ENCODE measurements around the gene MYOD1.

Gene MYOD1

GRCh38 chr11:17703951-17704350 is 15.4 kb upstream of the MYOD1 start:
- no peak for DNase-seq

DNA sequence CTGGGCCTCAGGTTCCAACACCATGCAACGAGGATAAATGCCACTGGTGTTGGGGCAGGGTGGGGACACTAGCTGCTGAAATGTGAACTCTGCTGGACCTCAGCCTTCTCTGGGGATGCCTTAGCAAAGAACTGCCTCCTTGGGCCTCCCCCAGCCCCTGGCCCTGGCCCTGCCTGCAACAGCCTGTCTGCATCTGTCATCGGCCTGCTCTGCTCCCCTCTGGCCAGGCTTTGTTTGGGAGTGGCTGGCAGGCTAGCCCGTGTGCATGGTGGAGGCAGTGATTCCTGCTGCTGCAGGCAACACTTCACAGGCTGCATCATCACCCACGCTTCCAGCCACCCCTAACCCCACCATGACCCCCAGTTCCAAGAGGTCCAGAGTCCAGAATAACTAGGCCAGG is 11.5 kb upstream of the MYOD1 start:
- no peak for DNase-seq

DNA sequence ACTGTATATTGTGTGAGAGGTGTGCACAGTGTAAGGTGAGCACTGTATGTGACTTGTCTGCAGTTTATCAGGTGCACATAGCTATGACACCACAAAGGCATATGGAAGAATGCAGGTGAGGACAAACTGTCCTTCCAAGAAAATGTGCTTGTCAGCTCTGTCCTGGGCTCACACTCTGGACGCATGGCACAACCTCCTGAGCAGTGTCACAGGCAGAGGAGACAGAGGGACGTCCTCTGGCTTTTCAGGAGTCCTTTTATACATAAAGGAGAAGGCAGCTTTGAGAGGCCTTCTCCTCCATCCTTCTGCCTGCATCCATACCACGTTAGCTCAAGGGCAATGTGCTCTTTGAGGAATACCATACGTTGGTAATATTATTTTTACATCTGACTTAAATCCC is 7.5 kb upstream of the MYOD1 start:
- DNase-seq: no peak

- no peak for DNase-seq
These were observed 5.5 kb upstream of the MYOD1 start for GRCh38 chr11:17713851-17714250.

- DNase-seq: no peak
These were observed 5.0 kb upstream of the MYOD1 start for GRCh38 chr11:17714356-17714854.

DNA sequence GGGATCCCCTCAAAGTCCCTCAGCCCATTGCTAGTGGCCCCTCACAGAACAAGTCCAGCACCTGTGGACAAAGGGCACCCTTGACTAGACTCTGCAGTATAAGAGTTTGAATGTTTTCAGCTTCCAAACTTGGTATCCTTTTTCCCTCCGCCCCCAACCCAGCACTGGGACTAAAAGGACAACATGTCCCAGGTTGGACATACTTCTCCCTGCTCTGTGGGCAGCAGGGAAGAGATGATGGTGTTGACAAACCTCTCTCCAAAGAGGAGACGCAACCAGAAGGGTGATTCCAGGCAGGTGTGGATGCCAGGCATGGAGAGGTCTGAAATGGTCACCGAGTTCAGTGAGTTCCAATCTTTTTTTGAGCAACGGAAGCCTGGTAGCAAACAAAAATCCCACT is 4.5 kb upstream of the MYOD1 start:
- DNase-seq: no peak

GRCh38 chr11:17716807-17717206 is 2.6 kb upstream of the MYOD1 start:
- no peak for DNase-seq

DNA sequence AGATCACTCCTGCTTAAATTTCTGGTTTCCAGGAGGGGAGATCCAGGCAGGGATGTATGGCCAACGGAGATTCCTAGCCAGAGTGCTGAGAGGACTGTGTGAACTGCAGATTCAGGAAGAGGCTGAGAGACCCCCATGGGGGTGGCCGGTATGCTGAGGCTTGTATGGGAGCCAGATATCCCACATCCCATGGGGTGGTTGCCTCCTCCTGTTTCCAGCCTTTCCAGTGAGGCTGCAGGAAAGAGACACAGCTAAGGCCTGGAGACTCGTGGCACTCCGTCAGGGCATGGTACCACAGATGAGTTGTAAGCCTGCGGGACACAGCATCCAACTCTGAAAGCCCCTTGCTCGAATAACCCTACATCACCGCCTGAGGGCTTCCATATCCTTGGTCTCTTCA is 1.4 kb upstream of the MYOD1 start:
- DNase-seq: no peak

GRCh38 chr11:17718510-17718962 is 835 bp upstream of the MYOD1 start:
- no peak for DNase-seq

- DNase-seq: no peak
These were observed 796 bp downstream of the MYOD1 start for GRCh38 chr11:17719938-17720795.

- no peak for DNase-seq
These were observed 1.4 kb downstream of the MYOD1 start for GRCh38 chr11:17720796-17721171.

DNA sequence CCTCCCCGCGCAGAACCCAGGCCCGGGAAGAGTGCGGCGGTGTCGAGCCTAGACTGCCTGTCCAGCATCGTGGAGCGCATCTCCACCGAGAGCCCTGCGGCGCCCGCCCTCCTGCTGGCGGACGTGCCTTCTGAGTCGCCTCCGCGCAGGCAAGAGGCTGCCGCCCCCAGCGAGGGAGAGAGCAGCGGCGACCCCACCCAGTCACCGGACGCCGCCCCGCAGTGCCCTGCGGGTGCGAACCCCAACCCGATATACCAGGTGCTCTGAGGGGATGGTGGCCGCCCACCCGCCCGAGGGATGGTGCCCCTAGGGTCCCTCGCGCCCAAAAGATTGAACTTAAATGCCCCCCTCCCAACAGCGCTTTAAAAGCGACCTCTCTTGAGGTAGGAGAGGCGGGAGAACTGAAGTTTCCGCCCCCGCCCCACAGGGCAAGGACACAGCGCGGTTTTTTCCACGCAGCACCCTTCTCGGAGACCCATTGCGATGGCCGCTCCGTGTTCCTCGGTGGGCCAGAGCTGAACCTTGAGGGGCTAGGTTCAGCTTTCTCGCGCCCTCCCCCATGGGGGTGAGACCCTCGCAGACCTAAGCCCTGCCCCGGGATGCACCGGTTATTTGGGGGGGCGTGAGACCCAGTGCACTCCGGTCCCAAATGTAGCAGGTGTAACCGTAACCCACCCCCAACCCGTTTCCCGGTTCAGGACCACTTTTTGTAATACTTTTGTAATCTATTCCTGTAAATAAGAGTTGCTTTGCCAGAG is 2.0 kb downstream of the MYOD1 start:
- no peak for DNase-seq

- no peak for DNase-seq
These were observed 2.8 kb downstream of the MYOD1 start for GRCh38 chr11:17722000-17722643.

DNA sequence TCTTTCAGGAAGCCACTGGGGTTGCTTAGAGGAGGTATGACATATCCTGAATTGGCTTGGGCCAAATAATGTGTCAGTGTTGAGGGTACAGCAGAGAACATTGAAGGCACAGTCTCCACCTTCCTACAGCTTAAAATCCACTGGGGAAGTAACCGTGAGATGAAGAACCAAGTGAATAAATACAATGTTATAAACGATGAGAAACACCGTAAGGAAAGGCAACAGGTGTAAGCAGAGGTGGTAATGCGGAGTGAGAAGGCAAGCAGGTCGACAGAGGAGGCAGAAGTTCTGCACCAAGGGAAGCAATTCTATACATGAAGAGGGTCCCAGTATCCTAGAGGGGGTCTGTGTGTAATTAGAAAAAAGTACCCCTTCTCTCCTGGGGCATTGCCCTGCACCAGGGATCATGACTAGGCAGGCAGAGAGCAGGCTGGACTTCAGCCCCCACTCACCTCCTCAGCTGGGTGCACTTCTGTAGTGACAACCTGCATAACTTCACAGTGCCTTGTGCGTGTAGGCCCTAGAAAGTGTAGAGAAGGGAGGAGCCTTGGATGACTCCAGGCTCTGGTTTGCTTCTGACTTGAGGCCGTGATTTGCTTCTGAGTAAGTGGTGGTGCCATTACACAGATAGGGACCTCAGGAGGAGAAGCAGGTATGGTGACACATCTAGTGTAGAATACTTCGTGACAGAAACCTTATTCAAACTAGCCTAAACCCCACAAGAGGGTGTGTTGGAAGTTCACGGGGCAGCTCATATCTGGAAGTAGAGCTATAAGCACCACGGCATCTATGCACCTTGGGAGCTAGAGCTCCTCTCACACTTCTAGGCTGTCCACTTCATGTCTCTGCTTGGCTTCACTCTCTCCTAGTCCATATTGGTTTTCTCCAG is 4.9 kb downstream of the MYOD1 start:
- no peak for DNase-seq

DNA sequence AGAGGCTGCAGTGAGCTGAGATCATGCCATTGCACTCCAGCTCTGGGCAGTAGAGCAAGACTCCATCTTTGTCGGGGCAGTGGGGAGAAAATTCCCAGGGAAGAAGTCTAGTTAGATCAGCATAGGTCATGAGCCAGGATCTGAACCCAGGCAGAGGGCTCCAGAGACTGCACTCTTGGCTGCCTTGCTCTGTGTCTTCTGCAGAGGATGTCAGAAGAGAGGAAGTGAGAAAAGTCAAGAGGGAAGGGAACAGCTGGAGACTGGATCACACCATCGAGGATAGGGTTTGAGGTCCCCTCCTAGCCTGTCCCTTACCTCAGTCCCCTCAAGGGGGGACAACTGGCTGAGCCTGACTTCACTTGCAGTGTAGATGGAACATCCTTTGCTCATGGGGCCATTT is 5.8 kb downstream of the MYOD1 start:
- no peak for DNase-seq

DNA sequence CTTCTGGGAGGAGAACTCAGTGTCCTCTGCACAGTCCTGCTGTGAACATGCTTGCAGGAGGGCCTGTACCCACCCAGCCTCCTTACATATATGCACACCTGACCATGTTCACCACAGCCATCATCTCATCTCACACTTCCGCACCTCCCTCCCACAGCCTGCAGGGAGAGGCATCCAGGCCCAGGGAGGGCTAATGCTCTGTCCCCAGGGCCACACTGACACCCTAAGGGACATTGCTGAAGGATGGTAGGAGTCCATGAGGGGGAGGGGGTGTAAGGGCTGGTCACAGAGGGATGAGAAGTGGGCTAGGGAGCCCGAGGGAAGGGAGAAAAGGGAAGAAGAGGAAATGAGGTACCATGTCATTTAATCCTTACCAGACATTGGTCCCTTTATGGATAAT is 10.8 kb downstream of the MYOD1 start:
- no peak for DNase-seq

DNA sequence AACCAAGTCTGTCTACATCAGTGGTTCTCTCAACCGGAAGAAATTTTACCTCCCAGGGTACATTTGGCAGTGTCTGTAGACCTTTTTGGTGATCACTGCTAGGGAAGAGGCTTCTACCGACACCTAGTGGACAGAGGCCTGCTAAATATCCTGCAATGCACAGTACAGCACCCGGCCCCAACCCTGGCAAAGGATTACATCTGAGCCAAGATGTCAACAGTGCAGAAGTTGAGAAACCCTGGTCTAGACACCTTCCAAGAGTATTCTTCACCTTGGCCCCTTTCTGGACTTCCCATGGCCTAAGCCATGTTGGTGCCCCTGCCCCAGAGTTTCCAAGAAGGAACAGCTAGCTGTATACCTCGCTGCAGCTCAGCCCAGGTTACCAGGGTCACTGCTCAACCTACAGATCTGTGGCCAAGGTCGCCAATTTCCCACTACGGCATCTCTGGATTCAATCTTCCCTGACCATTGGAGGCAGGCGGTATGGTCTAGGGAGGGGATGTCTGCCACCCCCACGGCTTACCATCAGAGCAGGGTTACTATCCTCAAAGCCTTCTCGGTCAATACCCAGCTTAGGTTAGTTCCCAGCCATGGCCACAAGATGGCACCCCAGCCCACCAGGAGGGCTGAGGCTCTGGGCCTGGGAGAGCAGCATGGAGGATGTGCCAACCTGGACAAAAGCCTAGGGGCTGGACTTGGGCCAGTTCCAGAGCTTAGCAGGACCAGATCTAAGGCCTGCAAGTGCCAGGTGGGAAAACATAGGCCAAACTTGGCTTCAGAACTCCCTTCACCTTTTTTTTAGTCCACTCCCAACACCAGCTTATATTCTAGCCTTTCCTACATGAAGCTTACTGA is 11.5 kb downstream of the MYOD1 start:
- peak; percentile 65 for DNase-seq

- no peak for DNase-seq
These were observed 13.9 kb downstream of the MYOD1 start for GRCh38 chr11:17733261-17733660.

GRCh38 chr11:17734418-17734911 is 15.1 kb downstream of the MYOD1 start, which contains the start of gene KCNC1:
Gene KCNC1 (plus strand): TSS chr11:17734781. CDS start chr11:17736003, 1,222 bp downstream.
- DNase-seq: no peak

DNA sequence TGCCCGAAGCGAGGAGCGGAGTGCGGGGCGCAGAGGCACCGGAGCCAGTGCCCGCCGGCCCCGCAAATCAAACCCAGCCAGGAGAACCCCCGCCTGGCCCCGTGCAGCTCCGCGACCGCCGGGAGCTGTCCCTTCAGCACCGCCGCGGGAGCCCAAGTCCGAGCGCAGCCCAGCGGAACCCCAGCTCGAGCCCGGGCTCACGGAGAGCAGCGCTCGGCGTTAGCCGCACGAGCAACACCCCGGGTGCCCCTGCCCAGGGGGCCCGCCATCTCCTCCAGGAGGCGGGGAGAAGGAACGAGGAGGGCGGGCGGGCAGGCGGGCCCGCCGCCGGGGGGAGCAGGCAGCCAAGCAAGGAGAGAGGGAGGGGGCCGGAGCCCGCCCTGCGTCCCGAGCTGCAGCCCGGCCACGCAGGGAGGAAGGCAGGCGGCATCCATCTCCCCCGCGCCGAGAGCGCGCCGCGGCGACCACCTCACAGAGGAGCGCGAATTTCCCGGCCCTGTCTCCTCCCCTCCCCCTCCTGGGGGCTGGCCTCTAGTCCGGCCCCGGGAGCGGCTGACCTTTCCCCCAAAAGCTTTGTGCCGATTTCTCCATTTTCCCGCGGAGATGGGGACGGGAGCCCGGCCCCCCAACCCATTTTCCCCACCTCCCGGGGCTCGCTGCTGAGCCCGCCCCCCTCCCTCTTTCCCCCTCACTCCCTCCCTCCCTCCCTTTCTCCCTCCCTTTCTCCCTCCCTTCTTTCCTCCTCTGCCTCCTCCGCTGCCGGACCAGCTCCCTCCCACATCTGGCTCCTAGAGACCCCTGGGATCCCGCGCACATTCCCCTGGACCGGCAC is 15.8 kb downstream of the MYOD1 start:
- DNase-seq: peak; percentile 64

Data from fibroblast of upper back skin (primary cell).